OCI-LY3 (cell line): Measurements from ENCODE around the gene WWOX.

Experiments used
- H2AFZ ChIP-seq: fragments of 200-600, 300-600 bp; shearing (Covaris generic); 2 replicates; pipeline ENCODE4 v1.6.0; 2014; ENCODE audit warnings: antibody characterized with exemption, low read depth, low read length
- H3K27ac ChIP-seq: fragments of 200-600, 300-600 bp; sonication (generic); 2 replicates; pipeline ENCODE4 v1.5.1; 2014; ENCODE audit warnings: mild to moderate bottlenecking, low read length, moderate library complexity, mixed read lengths
- H3K27me3 ChIP-seq: fragments of 200-600, 300-600 bp; sonication (generic); 2 replicates; pipeline ENCODE4 v1.6.1; 2014; ENCODE audit warnings: low read depth, low read length, mixed read lengths
- H3K36me3 ChIP-seq: fragments of 200-600, 300-600 bp; sonication (generic); replicated peaks from 2 replicates; pipeline ENCODE3; 2014; ENCODE audit warnings: low read depth, low read length, mixed read lengths
- H3K4me1 ChIP-seq: fragments of 300-600, 200-600 bp; sonication (generic); 2 replicates; pipeline ENCODE4 v1.6.1; 2014; ENCODE audit warnings: low read length, mixed read lengths
- H3K4me2 ChIP-seq: fragments of 200-600, 300-600 bp; sonication (generic); 2 replicates; pipeline ENCODE4 v1.6.1; 2014; ENCODE audit warnings: low read length, mixed read lengths
- H3K4me3 ChIP-seq: fragments of 300-600, 200-600 bp; sonication (generic); 2 replicates; pipeline ENCODE4 v1.5.1; 2014; ENCODE audit warnings: antibody characterized with exemption, mild to moderate bottlenecking, low read length, moderate library complexity
- H3K79me2 ChIP-seq: fragments of 300-600, 200-600 bp; shearing (Covaris generic); 2 replicates; pipeline ENCODE4 v1.6.1; 2014; ENCODE audit warnings: mild to moderate bottlenecking, low read length, mixed read lengths
- H3K9ac ChIP-seq: fragments of 300-600, 200-600 bp; shearing (Covaris generic); 2 replicates; pipeline ENCODE4 v1.6.0; 2014; ENCODE audit warnings: mild to moderate bottlenecking, low read length, moderate library complexity
- H3K9me3 ChIP-seq: fragments of 200-600, 300-600 bp; shearing (Covaris generic); 2 replicates; pipeline ENCODE4 v1.6.1; 2014; ENCODE audit warnings: low read length, mixed read lengths; ENCODE audit not compliant: insufficient read depth
- H4K20me1 ChIP-seq: fragments of 200-600, 300-600 bp; sonication (generic); 2 replicates; pipeline ENCODE4 v1.6.1; 2016; ENCODE audit warnings: low read length, mixed read lengths; ENCODE audit not compliant: insufficient read depth
- CTCF ChIP-seq: fragments of 200-600, 300-600 bp; sonication (generic); IDR thresholded peaks from 2 replicates; pipeline ENCODE4 v1.5.1; 2014; ENCODE audit warnings: antibody characterized with exemption, low read length, low read depth
- EZH2phosphoT487 ChIP-seq: fragments of 200-600 bp; shearing (Covaris generic); IDR thresholded peaks from 2 replicates; pipeline ENCODE4 v1.6.1; 2018; ENCODE audit warnings: antibody characterized with exemption, mixed run types, low read depth

The WWOX gene

GRCh38 chr16:78348068-78348467 lies 248.6 kb downstream of the WWOX start:
- H3K4me2 ChIP-seq = no peak overlapping the region
- no peak overlapping the region for H3K27ac ChIP-seq
- no peaks in the 10 kb centered on the region for H4K20me1 ChIP-seq
- H3K9me3 ChIP-seq = no peaks in the 10 kb centered on the region
- no peaks in the 10 kb centered on the region for H3K4me1 ChIP-seq
- no peak overlapping the region for H3K9ac ChIP-seq
- no peaks in the 10 kb centered on the region for H3K79me2 ChIP-seq
- H3K4me3 ChIP-seq = no peak overlapping the region
- no peaks in the 10 kb centered on the region for H3K36me3 ChIP-seq
- TF ChIP-seq EZH2phosphoT487 (no peak), CTCF (no peak)
- H2AFZ ChIP-seq = no peak overlapping the region
- H3K27me3 ChIP-seq = no peaks in the 10 kb centered on the region

GRCh38 chr16:78348886-78349285 lies 249.4 kb downstream of the WWOX start:
- Histone ChIP-seq H3K27me3 (no peaks in the 10 kb centered on the region), H3K9me3 (no peaks in the 10 kb centered on the region), H2AFZ (no peak overlapping the region), H4K20me1 (no peaks in the 10 kb centered on the region), H3K79me2 (no peaks in the 10 kb centered on the region), H3K4me2 (no peak overlapping the region), H3K9ac (no peak overlapping the region), H3K27ac (no peak overlapping the region), H3K4me1 (no peaks in the 10 kb centered on the region), H3K4me3 (no peak overlapping the region), H3K36me3 (no peaks in the 10 kb centered on the region)
- no peak for TF ChIP-seq EZH2phosphoT487
- no peak for TF ChIP-seq CTCF

GRCh38 chr16:78352184-78352583 lies 252.7 kb downstream of the WWOX start:
- Histone ChIP-seq H3K9me3 (no peaks in the 10 kb centered on the region), H3K27ac (no peak overlapping the region), H2AFZ (no peak overlapping the region), H3K4me1 (no peaks in the 10 kb centered on the region), H3K9ac (no peak overlapping the region), H3K4me3 (no peak overlapping the region), H3K4me2 (no peak overlapping the region), H4K20me1 (no peaks in the 10 kb centered on the region), H3K36me3 (no peaks in the 10 kb centered on the region), H3K27me3 (no peaks in the 10 kb centered on the region), H3K79me2 (no peaks in the 10 kb centered on the region)
- TF ChIP-seq EZH2phosphoT487 = no peak

DNA sequence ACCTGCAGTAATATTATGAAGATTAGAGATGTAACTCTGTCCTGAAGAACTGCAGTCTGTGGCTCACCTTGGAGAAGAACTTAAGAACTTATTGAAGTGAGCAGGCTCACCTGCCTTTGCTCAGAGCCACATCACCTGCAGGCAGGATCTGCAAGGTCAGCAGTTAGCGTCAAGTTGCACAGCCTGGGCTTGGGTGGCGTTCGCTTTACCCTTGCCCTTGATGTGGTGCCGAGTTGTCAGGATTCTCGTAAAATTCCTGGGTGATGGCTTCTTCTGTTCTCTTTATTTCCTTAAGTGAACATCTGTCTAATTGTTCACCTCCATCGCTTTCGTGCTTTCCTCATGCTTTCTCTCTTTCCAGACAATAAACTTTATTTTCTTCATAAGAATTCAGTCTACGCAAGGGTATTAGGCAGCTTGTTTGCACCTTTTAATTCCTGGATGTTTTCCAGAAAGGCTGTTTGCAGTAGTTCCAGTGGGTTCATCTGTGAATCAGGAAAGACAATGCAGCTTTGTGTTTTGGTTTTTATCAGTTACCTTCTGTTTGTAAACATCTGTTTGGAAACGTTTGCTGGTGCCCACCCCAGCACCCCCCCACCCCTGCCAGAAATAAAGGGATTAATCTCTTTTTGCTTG lies 254.3 kb downstream of the WWOX start:
- Histone ChIP-seq H3K79me2 (no peaks in the 10 kb centered on the region), H3K36me3 (no peaks in the 10 kb centered on the region), H3K4me1 (no peaks in the 10 kb centered on the region), H3K9me3 (no peaks in the 10 kb centered on the region), H3K27ac (no peak overlapping the region), H4K20me1 (no peaks in the 10 kb centered on the region), H3K4me2 (no peak overlapping the region), H3K27me3 (no peaks in the 10 kb centered on the region), H3K4me3 (no peak overlapping the region), H3K9ac (no peak overlapping the region), H2AFZ (no peak overlapping the region)
- no peak for TF ChIP-seq CTCF
- no peak for TF ChIP-seq EZH2phosphoT487
